ENCODE results near the gene SLC12A3.

Gene SLC12A3, protein sequence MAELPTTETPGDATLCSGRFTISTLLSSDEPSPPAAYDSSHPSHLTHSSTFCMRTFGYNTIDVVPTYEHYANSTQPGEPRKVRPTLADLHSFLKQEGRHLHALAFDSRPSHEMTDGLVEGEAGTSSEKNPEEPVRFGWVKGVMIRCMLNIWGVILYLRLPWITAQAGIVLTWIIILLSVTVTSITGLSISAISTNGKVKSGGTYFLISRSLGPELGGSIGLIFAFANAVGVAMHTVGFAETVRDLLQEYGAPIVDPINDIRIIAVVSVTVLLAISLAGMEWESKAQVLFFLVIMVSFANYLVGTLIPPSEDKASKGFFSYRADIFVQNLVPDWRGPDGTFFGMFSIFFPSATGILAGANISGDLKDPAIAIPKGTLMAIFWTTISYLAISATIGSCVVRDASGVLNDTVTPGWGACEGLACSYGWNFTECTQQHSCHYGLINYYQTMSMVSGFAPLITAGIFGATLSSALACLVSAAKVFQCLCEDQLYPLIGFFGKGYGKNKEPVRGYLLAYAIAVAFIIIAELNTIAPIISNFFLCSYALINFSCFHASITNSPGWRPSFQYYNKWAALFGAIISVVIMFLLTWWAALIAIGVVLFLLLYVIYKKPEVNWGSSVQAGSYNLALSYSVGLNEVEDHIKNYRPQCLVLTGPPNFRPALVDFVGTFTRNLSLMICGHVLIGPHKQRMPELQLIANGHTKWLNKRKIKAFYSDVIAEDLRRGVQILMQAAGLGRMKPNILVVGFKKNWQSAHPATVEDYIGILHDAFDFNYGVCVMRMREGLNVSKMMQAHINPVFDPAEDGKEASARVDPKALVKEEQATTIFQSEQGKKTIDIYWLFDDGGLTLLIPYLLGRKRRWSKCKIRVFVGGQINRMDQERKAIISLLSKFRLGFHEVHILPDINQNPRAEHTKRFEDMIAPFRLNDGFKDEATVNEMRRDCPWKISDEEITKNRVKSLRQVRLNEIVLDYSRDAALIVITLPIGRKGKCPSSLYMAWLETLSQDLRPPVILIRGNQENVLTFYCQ

DNA sequence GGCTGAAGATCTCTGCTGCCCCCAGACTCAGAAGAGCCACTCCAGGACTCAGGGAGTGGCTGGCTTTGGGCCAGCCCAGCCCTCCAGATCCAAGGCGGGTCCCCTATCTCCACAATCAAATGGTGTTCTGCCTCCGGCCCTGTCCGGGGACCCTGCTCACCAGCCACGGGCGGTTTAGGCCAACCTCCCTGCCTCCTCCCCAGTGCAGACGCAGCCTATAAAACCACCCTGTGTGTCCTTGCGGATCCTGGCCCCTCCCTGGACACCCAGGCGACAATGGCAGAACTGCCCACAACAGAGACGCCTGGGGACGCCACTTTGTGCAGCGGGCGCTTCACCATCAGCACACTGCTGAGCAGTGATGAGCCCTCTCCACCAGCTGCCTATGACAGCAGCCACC lies at the start of gene SLC12A3:
TSS of gene SLC12A3 (plus strand) at position 248 of the 400 bp plus-strand sequence. CDS start at position 277, 29 bp downstream.
- no peak for DNase-seq (ENCODE audit: low read depth)

DNA sequence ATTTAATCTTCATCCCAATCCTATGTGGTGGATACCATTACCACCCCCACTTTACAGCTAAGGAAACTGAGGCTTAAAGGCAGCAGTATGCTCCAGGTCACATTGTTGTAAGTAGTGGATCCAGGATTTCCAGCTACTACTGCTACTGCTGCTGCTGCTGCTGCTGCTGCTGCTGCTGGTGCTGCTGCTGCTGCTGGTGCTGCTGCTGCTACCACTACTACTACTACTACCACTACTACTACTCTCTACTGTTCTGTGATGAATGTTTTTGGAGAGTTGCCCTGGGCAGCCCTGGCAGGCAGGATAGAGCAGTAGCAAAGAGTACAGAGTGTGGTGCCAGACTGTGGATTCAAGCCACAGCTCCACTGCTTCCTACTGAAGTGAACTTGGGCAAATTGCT lies 49.3 kb upstream of the SLC12A3 start:
- DNase-seq (ENCODE audit: low read depth), result no peak

GRCh38 chr16:56817056-56817455 lies 48.0 kb upstream of the SLC12A3 start:
- no peak for DNase-seq (ENCODE audit: low read depth)

- DNase-seq (ENCODE audit: low read depth), result no peak
These were observed 47.1 kb upstream of the SLC12A3 start for GRCh38 chr16:56817938-56818337.

DNA sequence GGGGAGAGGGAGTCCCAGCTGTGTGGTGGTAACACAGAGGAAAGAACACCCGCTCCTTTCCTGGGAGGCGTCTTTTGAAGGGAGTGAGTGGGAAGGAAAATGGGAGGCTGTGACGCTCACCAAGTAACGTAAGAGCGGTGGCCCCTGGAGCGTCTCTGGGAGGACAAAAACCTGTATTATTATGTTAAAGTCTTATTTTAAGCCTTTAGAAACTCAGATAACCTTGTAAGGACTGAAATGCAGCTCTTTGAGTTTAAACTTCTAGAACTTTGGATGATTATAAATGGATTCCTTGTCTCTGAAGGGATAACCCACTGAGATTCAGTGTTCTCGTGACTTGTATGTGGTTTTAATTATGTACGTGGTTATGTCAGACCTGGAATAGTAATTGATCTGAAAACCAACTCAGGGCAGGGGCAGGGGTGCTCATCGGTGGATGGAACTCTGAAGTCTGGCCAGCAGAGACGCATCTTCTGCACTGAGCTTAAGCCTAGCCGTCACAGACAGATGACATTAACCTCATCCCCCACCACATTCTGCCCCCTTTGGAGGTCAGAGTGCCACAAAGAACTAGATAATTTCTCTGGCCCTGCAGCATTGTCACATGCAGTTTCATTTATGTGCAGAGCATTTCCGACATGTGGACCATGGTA lies 41.8 kb upstream of the SLC12A3 start:
- DNase-seq (ENCODE audit: low read depth), result no peak

- no peak for DNase-seq (ENCODE audit: low read depth)
These were observed 40.7 kb upstream of the SLC12A3 start for GRCh38 chr16:56824331-56824730.

- DNase-seq (ENCODE audit: low read depth), result no peak
These were observed 40.2 kb upstream of the SLC12A3 start for GRCh38 chr16:56824804-56825203.

GRCh38 chr16:56825826-56826225 lies 39.2 kb upstream of the SLC12A3 start:
- DNase-seq (ENCODE audit: low read depth), result no peak

DNA sequence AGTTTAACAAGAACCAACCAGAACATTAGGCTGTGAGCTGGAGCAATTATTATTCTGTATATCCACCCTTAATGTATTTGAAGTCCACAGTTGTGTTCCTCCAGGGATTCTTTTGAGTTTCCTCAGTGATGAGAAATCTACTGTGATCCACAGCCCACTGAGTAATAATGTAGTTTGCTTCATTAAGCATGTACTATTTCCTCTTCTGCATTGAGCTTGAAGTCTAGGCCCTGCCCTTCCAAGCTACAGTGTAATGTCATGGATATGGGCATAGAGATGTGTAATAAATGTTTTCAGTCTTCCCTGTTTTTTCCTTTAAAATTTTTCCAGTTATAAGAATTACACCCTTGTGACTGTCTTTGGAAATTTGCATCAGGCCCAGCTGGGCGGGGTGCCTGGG lies 36.4 kb upstream of the SLC12A3 start:
- DNase-seq (ENCODE audit: low read depth), result no peak

- DNase-seq (ENCODE audit: low read depth), result no peak
These were observed 34.3 kb upstream of the SLC12A3 start for GRCh38 chr16:56830669-56831068.

- DNase-seq (ENCODE audit: low read depth), result no peak
These were observed 32.2 kb upstream of the SLC12A3 start for GRCh38 chr16:56832768-56833167.

DNA sequence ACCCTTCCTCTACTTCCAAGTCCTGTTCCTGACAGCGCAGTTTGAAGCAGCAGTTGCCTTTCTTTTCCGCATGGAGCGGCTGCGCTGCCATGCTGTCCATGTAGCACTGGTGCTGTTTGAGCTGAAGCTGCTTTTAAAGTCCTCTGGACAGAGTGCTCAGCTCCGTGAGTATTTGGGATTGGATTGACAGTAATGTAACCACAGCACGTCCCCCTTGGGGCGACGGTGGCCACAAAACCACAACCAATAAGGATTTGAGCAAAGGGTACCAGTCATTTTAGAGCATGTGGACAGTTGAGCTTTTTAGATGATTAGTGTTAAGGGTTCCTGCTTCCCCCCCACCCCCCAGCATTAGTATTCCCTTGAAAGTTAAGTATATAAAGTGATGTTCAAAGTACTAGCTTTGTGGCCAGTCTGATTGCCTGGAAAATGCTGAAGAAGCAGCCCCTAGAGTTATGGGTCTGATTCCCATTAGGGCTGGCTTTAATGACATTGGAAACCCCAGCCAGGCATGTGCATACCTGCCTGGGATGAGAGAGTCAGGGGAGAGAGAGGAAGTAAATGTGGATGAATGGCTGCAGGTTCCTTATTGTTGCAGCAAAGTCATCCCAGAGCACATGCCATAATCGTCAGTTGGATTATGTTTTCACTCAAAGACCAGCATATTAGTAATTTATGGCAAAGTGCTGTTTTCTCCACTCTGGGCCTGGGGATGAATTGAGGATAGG lies 31.6 kb upstream of the SLC12A3 start:
- no peak for DNase-seq (ENCODE audit: low read depth)

DNA sequence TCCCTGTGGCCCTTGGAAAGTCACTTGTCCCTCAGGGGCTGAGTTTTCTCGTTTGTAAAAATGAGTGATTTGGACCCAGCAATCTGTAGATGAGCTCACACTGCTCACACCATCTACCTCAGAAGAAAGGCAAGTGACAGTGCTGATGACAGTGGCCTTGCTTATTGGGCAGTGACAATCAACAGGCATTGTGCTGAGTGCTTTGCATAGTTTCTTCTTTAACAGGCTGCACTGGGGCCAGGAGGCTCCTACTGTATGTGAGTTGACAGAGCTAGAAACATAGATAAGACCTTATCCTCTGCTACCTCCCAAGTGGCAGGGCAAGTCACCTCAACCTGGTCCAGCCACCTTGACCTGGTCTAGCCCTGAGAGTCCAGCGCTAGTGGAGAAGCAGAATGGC lies 29.7 kb upstream of the SLC12A3 start:
- DNase-seq (ENCODE audit: low read depth), result no peak

- DNase-seq (ENCODE audit: low read depth), result no peak
These were observed 28.4 kb upstream of the SLC12A3 start for GRCh38 chr16:56836410-56837230.

DNA sequence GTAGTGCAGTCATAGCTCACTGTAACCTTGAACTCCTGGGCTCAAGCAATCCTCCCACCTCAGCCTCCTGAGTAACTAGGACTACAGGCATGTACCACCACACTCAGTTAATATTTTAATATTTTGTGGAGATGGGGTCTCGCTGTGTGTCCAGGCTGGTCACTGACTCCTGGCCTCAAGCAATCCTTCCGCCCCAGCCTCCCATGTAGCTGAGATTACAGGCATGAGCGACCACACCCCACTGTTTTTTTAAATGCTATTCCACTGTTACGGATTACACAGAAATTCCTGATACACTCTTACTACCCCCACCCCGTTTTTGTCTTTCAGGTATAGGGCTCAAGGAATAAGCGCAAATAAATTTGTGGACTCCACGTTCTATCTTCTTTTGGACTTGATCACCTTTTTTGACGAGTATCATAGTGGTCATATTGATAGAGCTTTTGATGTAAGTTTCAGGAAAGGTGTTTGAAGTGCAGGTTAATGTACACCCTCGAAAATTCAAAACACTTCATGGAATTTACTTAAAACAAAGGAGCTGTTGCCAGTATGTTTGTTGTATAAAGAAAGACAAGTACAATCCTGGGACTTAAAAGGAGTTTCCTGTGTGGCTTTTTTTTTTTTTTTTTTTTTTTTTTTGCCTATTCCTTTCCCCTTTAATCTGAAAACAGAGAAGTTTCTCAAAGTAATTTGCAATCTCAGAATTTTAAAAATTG lies 26.2 kb upstream of the SLC12A3 start:
- no peak for DNase-seq (ENCODE audit: low read depth)

DNA sequence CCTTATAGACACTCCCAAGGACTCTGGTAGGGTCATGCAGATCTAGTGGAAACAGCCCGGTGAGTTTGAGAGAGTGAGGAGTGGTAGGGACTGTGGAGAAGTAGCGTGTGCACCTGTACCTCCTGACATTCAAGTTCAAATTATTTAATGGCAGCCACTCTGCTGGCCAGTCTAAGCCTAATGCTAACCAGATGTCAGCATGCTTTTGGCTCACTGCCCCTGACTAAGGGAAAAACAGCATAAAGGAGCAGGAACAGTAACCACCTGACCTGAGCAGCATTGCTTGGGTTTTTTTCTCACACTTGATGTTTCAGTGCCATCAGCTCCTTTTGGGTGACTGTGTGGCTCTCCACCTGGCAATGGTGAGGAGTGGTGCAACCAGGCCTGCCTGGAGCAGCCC lies 23.8 kb upstream of the SLC12A3 start:
- no peak for DNase-seq (ENCODE audit: low read depth)

- DNase-seq (ENCODE audit: low read depth), result no peak
These were observed 23.3 kb upstream of the SLC12A3 start for GRCh38 chr16:56841659-56842058.

DNA sequence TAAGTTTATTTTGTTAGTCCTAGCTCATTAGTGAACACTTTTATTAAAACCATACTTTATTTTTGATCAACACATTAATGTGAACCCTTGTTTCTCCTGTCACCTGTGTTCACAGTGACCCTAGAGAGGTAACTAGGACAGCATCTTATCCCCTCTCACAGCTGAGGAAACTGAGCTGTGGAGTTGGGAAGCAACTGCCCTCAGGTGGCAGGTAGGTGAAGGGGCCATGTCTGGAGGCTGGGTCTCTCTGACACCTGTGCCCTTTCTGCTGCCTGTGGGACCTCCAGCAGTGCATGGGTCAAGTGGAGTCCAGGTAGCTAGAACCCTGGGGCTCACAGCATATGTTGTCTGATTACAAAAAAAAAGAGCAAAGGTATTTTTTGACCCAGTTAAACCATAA lies 22.9 kb upstream of the SLC12A3 start:
- DNase-seq (ENCODE audit: low read depth), result no peak

- DNase-seq (ENCODE audit: low read depth), result no peak
These were observed 21.0 kb upstream of the SLC12A3 start for GRCh38 chr16:56844056-56844455.
